Mesenteric fat pad (tissue), 1 donor: ENCODE measurements around the gene MEF2D. TPM values are rescaled to one million over a fixed set of nuclear protein-coding genes. Genes with fewer than 3 reads are reported as not detected.

Experiments used
- DNase-seq: peaks from one replicate; pipeline ENCODE4 v3.0.0-alpha.2; 2020; ENCODE audit warnings: low spot score
- total RNA-seq: library from RNA; stranded (reverse); fragmentation: NEBNext Ultra II Directional; extraction: Animal tissue kit (Norgen Biotek cat#: 25700); gene quantifications from one replicate; pipeline ENCODE4 v1.2.1, GENCODE V29; 2021
- donor health status: DM: yes; HTN: yes; CAD: no.

MEF2D gene
- total RNA-seq, 1 donor from 2014 or later: 38.7 TPM

GRCh38 chr1:156430866-156431265 lies 69.7 kb downstream of the MEF2D start:
- DNase-seq: no peak

DNA sequence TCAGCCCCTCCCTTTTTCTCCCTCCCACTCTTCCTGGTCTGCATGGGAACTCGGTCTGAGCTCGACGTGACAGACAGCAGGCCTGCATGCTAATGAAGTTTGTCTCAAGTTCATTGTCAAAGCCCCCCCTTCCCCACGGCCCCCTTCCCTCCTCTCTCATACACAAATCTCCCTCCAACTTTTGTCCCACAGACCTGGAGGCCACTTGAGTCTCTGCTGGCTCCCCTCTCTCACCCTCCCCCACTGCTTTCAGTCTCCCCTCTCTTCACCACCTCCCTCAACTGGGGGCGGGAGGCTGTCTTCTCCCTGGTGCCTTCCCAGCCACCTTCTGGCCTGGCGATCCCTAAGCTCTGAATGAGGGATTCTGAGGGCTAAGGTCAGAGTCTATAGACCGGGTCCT lies 70.3 kb downstream of the MEF2D start:
- DNase-seq: no peak

DNA sequence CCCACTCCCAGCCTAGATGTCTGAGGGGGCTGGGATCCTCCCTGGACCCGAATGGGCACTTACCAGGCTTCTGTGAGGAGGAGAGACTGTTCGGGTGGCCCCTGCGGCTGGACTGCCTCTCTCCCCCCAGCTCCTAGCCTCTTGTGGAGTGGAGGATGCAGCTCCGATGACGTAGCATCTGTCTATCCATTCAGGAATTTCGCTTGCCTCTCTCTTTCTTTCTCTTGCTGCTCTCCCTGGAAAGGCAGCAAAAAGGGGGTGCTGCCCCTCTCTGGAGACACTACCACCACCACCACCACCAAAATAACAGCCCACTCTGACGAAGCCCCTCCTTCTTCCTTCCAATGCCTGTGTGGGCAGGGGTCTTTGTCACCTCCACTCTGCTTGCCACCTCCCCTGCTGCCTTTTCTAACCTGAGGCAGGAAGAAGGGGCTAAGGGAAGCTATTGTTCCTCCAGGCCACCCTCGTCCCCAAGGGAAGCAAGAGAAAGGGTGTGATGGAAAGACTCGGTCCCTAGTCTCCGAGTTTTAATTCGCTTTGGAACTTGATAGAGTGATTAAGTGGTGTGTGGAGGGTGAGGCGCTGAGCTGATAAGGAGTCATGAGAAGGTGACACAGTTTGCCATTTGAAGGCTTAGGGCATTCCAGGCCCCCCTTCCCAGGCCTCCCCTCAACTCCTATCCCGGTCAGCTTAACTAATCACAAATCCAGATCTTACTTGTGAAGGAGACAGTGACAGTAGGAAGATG lies 71.1 kb downstream of the MEF2D start:
- no peak for DNase-seq

DNA sequence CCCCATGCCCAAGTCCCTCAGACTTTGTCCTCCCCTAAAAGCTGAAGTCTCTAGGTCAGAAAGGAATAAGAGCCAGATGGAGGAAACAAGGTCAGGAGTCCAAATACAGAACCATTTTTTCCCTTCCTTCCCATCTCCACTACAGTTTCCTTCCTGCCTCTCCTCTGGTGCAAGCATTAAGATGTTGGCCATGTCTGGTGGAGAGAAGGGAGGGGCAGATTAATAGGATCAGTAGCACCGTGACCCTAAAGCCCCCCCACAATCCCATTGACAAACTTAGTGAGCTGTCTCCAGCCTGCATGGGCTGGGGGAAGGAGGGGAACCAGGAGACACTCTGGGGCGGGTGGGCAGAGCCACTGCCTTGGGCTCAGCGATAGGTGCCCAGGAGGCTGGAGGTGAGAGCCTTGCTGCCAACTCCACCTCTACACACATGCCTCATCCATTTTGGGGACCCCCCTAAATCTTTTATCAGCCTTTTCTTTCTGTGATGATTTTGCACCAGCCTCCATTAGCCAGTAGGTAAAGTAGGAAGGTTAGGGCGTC lies 71.8 kb downstream of the MEF2D start:
- no peak for DNase-seq

GRCh38 chr1:156427957-156428356 lies 72.6 kb downstream of the MEF2D start:
- no peak for DNase-seq

DNA sequence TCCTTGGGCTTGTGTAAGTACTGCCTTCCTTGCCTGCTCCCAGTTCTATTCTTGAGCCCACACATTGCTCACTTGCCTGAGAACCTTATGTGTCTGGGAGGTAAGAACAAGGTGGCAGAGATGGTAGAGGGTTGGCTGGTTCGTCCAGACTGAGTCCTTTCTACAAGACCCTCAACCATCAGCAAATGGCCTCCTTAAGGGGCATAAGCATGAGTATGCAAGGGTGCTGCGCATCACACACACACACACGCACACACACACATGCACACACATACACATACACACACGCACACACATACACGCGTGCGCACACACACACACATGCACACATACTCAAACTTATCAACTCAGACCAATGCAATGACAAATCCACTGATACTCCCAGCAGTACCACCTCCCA lies 74.6 kb downstream of the MEF2D start:
- peak; percentile 26 for DNase-seq

DNA sequence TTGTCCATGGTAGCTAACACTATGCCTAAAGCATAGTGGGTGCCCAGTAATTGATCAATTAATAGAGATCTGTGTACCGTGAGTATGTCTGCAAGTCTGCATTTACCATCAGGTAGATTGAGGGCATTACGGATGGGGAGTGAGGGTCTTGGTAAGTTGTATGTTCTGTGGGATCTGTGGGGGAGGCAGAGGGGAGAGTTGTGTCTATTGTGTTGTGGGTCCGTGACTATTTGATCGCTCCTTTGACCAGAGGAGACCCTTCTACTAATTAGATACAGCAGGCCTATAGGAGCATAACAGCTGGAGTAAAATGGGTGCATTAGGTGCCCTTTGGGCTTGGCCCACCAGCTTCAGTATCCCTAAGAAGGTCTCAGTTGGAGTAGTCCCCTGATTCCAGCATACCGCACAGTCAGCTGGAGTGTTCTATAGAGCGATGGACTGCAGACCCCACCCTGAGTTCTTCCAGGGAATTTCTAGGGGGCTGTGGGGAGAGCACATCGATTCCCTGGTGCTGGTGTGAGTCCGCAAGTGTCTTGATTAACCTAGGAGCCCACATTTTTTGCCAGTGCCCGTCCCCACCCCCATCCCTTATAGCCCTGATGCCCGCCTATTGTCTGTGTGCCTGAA lies 75.7 kb downstream of the MEF2D start:
- no peak for DNase-seq

DNA sequence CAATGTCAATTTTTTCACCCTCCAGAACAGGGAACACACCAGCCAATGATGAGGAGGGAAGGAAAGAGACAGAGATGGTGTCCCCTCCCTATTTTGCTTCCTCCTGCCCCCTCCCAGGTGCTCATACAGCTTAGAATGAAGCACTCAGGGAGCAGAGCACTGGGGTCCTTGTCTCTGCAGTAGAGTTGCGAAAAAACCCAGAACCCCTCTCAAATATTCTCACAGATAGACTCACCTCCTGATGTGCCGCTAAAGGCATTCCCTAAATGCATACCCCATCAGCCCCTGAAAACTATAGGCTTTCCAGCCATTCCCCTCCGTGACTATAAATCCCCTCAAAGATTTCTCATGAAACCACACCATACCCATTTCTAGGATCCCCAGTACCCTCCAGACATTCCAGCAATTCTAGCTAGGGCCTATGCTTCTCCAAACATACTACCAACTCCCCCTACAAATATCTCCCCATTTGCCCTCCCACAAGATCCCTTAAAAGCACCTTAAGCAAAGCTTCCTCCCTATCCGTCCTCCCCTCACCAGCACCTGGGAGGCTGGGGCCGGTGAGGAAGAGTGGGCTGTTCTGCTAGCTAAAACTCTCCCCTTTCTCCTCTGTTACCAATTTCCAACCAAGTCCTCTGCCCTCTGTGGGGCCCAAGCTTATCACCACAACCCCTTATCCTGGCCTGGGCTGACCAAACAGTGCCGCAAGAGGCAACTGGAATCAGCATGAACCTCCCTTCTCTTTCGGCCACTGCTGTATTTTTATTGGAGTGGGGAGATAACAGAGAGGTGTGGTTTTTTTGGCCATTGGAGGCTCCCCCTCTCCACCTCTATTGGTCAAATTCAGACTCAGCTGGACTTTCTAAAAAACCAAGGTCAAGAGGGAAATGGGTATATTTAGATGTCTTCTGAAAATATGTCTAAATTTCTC lies 76.9 kb downstream of the MEF2D start:
- DNase-seq: no peak

GRCh38 chr1:156422602-156423091 lies 77.9 kb downstream of the MEF2D start:
- DNase-seq: no peak

DNA sequence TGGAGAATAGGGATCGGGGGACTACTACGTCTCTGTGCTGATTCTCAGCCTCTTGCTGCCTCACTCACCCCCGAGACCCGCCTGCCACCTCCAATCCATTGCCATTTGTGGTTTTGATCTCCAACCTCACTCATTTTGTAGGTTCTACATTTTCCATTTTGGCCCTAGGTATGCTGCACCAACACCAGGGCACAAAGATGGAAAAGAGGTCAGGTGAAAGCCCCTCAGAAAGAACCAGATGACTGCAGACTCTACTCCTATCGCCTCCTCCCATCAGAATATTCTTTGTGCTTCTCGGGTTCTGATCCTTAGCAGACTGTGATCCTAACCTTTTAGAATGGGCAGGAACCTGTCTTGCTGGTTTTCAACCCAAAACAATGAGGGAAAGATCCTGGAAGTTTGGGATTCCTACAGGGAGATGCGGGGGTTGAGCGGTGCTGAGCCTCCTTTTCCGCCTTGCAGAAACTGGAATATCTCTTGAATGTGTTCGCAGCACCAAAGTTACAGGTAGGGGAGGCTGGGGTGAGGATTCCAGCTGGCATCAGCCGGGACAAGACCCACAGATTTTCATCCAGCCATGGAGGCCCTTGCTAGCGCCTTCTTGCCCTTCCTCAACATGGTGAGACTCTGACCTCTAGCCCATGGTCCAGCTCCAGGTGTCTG lies 78.5 kb downstream of the MEF2D start:
- DNase-seq: no peak

- peak; percentile 92 for DNase-seq
Measured at GRCh38 chr1:156421062-156421938, 79.3 kb downstream of the MEF2D start.

DNA sequence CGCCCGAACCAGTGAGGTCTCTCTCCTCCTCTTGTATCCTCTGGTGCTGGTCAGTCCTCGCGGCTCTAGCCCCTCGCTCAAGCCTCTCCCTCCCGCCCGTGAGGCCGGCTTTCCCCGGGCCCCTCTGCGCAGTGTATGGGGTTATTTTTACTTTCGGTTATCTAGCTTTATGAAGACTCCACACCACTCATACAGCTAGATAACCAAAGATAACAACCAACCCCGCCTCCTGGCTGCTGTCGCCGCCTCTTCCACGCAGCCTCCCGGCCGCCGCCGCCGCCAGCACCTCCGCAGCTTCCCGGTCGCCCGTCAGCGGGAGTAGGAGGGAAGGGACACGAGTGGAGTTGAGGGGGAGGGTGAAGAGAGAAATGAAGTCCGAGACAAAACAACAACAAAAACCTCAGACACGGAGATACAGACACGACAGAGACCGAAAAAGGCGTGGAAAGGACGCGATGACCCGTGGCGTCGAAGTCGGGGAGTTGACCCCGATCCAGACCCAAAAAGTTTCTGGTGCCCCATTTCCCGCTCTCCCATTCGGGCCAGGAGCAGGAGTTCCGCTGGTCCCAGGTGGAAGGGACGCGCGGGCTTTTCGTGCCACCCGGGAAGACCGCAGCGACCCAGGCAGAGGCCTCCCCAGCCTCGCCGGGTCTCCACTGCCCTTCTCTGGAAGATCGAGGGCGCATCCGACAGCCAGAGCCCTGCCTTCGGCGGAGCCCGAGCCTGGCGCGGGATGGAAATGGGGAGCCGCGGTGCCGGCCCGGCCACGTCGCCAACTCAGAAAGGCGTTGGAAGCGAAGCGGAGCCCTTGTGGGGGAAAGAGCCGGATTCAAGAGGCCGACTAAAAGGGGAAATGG lies 80.1 kb downstream of the MEF2D start:
- no peak for DNase-seq

DNA sequence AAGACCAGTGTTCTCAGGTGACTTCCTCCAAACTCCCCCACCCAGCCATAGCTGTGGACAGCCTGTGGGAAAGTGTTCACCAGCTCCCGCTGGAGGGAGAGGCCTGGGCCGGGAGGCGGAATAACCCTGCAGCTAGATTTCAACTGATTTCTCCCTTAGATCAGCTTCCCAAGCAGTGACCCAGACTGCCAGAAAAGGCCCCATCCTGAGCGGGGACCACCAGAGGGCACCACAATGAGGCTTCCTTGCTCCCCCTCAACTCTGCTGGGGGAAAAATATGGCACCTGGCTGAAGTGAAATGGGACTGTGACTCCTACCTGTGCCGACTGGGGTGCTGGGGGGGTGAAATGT lies 80.7 kb downstream of the MEF2D start:
- no peak for DNase-seq

DNA sequence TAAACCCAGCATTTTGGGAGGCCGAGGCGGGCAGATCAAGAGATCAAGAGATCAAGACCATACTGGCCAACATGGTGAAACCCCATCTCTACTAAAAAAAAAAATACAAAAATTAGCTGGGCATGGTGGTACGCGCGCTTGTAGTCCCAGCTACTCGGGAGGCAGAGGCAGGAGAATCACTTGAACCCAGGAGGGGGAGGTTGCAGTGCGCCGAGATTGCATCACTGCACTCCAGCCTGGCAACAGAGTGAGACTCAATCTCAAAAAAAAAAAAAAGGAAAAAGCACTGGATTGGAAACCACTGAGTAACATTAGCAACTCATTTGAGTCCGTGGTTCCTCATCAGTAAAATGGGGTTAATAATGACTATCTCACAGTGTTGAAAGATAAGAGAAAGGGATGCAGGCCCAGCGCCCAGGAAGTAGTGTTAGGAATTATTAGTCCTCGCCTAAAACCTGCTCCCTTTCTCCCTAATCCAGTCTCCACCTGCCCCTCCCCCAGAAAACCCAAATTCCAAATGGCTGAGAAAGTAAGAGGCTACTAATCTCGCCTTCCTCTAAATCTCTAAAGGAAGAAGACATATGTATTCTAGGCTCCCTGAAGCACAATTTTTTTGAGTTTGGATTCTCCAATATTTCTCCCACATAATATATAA lies 82.0 kb downstream of the MEF2D start:
- DNase-seq: no peak

- no peak for DNase-seq
Measured at GRCh38 chr1:156417401-156418020, 83.1 kb downstream of the MEF2D start.

GRCh38 chr1:156416993-156417392 lies 83.6 kb downstream of the MEF2D start:
- DNase-seq: no peak

DNA sequence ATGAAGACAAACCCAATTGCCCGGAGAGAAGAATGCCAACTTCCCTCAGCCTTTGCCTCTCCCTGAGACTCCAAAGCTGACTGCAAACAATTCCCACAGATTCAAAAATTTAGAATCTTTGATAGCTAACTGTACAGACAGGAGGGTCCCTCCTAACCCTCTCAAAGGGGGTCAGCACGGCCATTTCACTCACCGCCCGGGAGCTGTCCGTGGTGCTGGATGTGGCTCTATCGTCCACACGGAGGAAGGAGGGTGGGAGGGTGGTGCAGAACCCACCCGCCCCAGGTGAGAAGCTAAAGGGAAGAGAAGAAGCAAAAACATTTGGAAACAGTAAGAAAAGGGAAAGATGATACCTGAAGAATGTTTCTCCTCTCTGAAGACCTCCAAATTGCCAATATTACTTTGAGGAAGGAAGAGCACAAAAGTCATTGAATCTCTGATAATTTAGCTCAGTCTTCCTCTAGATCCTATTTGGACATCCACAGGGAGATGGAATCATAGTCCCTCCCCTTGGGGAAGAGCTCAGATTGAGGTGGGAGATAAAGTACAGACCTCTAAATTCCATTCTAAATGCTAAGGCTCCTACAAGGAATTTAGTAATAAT lies 86.0 kb downstream of the MEF2D start:
- DNase-seq: no peak
